AG09309 (cell line): ENCODE results near the gene TRUB2.

ENCODE experiments used
- DNase-seq: peaks from one replicate; pipeline ENCODE4 v3.0.0-alpha.2; 2010; ENCODE audit warnings: low read depth
- H3K4me3 ChIP-seq: 2 replicates; pipeline ENCODE4 v1.5.1; 2011; ENCODE audit warnings: mild to moderate bottlenecking, low read depth, low read length, moderate library complexity; ENCODE audit not compliant: control insufficient read depth
- CTCF ChIP-seq: IDR thresholded peaks from 2 replicates; pipeline ENCODE4 v1.5.1; 2011; ENCODE audit warnings: mild to moderate bottlenecking, low read depth, low read length, inconsistent platforms; ENCODE audit not compliant: insufficient read depth, control insufficient read depth; ENCODE audit errors: missing control alignments

TRUB2 gene

GRCh38 chr9:128271512-128271911 is 50.7 kb downstream of the TRUB2 start:
- H3K4me3 ChIP-seq, result no peak overlapping the region
- TF ChIP-seq CTCF, result no peak
- no peak for DNase-seq

- no peak for TF ChIP-seq CTCF
- H3K4me3 ChIP-seq, result no peak overlapping the region
- no peak for DNase-seq
Measured at GRCh38 chr9:128271112-128271511, 51.1 kb downstream of the TRUB2 start.

GRCh38 chr9:128266868-128267590 is 55.2 kb downstream of the TRUB2 start:
- DNase-seq, result no peak
- H3K4me3 ChIP-seq, result no peak overlapping the region
- no peak for TF ChIP-seq CTCF

- H3K4me3 ChIP-seq, result no peak overlapping the region
- DNase-seq, result no peak
- no peak for TF ChIP-seq CTCF
Measured at GRCh38 chr9:128265348-128265847, 56.8 kb downstream of the TRUB2 start.

GRCh38 chr9:128262687-128263086 is 59.6 kb downstream of the TRUB2 start:
- TF ChIP-seq CTCF, result no peak
- DNase-seq, result no peak

GRCh38 chr9:128260340-128260739 is 61.9 kb downstream of the TRUB2 start:
- TF ChIP-seq CTCF, result no peak
- no peak for DNase-seq
- H3K4me3 ChIP-seq, result no peak overlapping the region

More at GRCh38 chr9:128262687-128263086, 59.6 kb downstream of the TRUB2 start:
- no peak overlapping the region for H3K4me3 ChIP-seq
